B cell (primary cell): ENCODE data around the gene ZCCHC7. TPM values are rescaled to one million over a fixed set of nuclear protein-coding genes. Genes with fewer than 3 reads are reported as not detected.

Source experiments
- ATAC-seq: fragments of 200-7000 bp; cut with Tn5 transposase; one replicate; pipeline ENCODE4 v1.10.0; 2021; ENCODE audit warnings: low read depth, mild to moderate bottlenecking, moderate number of reproducible peaks, moderate library complexity
- CTCF ChIA-PET: fragments of 350-600 bp; sonication (Branson Sonifier 250); formaldehyde crosslinking; loops from one replicate; lab custom pipeline; 2021; ENCODE audit warnings: antibody characterized with exemption, inconsistent platforms; lab: Charles Lee
- POLR2A ChIA-PET: fragments of 350-600 bp; sonication (Branson Sonifier 250); formaldehyde crosslinking; loops from one replicate; lab custom pipeline; 2021; ENCODE audit warnings: antibody characterized with exemption; lab: Charles Lee
- DNase-seq: peaks from one replicate; pipeline ENCODE4 v3.0.0; 2013
- H2AFZ ChIP-seq: 2 replicates; pipeline ENCODE4 v1.6.1; 2012; ENCODE audit warnings: mild to moderate bottlenecking, low read depth, low read length; ENCODE audit not compliant: insufficient read depth, poor library complexity, severe bottlenecking
- H3K27ac ChIP-seq, 2 donors: 1 replicate in 1 of 2; 2 replicates in 1 of 2; pipeline ENCODE4 v1.5.1; 2012 to 2013; ENCODE audit warnings: low read length in 2 of 2, mild to moderate bottlenecking in 2 of 2, moderate library complexity in 1 of 2
- H3K27me3 ChIP-seq, 4 experiments: fragments of 200-600 bp in 1 of 4; sonication (generic) in 1 of 4; replicated peaks in 1 of 4; 1 replicate in 2 of 4; 2 replicates in 2 of 4; pipeline versions ENCODE4 v1.6.1 to v1.7.0; 2013 to 2016; ENCODE audit warnings: low read length in 3 of 4, mild to moderate bottlenecking in 2 of 4, mixed read lengths in 1 of 4, moderate library complexity in 1 of 4; ENCODE audit not compliant: insufficient read depth in 4 of 4, control insufficient read depth in 3 of 4; ENCODE audit errors: control extremely low read depth in 1 of 4
- H3K36me3 ChIP-seq, 2 experiments: replicated peaks in 1 of 2; 1 replicate in 1 of 2; 2 replicates in 1 of 2; pipeline versions ENCODE4 v1.6.1 to v1.7.1; 2013; ENCODE audit warnings: low read length in 1 of 2; ENCODE audit not compliant: insufficient read depth in 2 of 2, control insufficient read depth in 1 of 2; ENCODE audit errors: control extremely low read depth in 1 of 2, extremely low read depth in 1 of 2
- H3K4me1 ChIP-seq, 2 donors: fragments of 200-600 bp in 1 of 2; sonication (generic) in 1 of 2; 1 replicate in 1 of 2; 2 replicates in 1 of 2; pipeline versions ENCODE4 v1.5.1 to v1.6.1; 2013 to 2017; ENCODE audit warnings: low read length in 2 of 2; ENCODE audit not compliant: control insufficient read depth in 2 of 2, insufficient read depth in 2 of 2
- H3K4me2 ChIP-seq: replicated peaks from 2 replicates; pipeline ENCODE3; 2012; ENCODE audit warnings: mild to moderate bottlenecking, low read depth, low read length; ENCODE audit not compliant: poor library complexity, severe bottlenecking
- H3K4me3 ChIP-seq, 5 experiments: fragments of 200-600 bp in 1 of 5; sonication (generic) in 1 of 5; 1 replicate in 3 of 5; 2 replicates in 2 of 5; pipeline versions ENCODE4 v1.5.1 to v1.7.0; 2011 to 2016; ENCODE audit warnings: low read length in 4 of 5, mild to moderate bottlenecking in 4 of 5, low read depth in 2 of 5, control low read depth in 1 of 5, moderate library complexity in 1 of 5; ENCODE audit not compliant: insufficient read depth in 1 of 5; ENCODE audit errors: control extremely low read depth in 1 of 5, extremely low read depth in 1 of 5
- H3K79me2 ChIP-seq: fragments of 200-600 bp; sonication (generic); one replicate; pipeline ENCODE4 v1.6.0; 2016; ENCODE audit warnings: low read length; ENCODE audit not compliant: control insufficient read depth, insufficient read depth
- H3K9ac ChIP-seq: fragments of 200-600 bp; sonication (generic); 2 replicates; pipeline ENCODE4 v1.6.1; 2017; ENCODE audit warnings: mild to moderate bottlenecking, low read length, moderate library complexity
- H3K9me3 ChIP-seq, 3 donors: one replicate each; pipeline versions ENCODE4 v1.6.1 to v1.7.1; 2013; ENCODE audit warnings: low read length in 2 of 3; ENCODE audit not compliant: control insufficient read depth in 2 of 3, insufficient read depth in 1 of 3; ENCODE audit errors: control extremely low read depth in 1 of 3
- H4K20me1 ChIP-seq: 2 replicates; pipeline ENCODE4 v1.6.0; 2012; ENCODE audit warnings: mild to moderate bottlenecking, low read length; ENCODE audit not compliant: insufficient read depth, control insufficient read depth, poor library complexity, severe bottlenecking
- H3K27ac Mint-ChIP-seq: one replicate; pipeline ENCODE4 v1.8.0; 2021; ENCODE audit warnings: mixed read lengths
- H3K27me3 Mint-ChIP-seq: one replicate; pipeline ENCODE4 v1.8.0; 2021; ENCODE audit warnings: mixed read lengths
- H3K4me1 Mint-ChIP-seq: one replicate; pipeline ENCODE4 v1.8.0; 2021; ENCODE audit warnings: mixed read lengths
- H3K4me3 Mint-ChIP-seq: one replicate; pipeline ENCODE4 v1.8.0; 2021; ENCODE audit warnings: mixed read lengths
- H3K9me3 Mint-ChIP-seq: one replicate; pipeline ENCODE4 v1.8.0; 2022; ENCODE audit warnings: mixed read lengths; ENCODE audit not compliant: insufficient read depth
- CTCF ChIP-seq: fragments of 200-600 bp; IDR thresholded peaks from one replicate; pipeline ENCODE4 v1.8.0; 2022; ENCODE audit warnings: antibody characterized with exemption, mild to moderate bottlenecking
- EZH2 ChIP-seq: IDR thresholded peaks from 2 replicates; pipeline ENCODE4 v1.6.1; 2012; ENCODE audit warnings: borderline replicate concordance, low read depth, mild to moderate bottlenecking, moderate library complexity, low read length; ENCODE audit not compliant: insufficient read depth, poor library complexity, severe bottlenecking
- WGBS: methylation state at CpG from one replicate; pipeline ENCODE4 v1.1.5; 2013; ENCODE audit warnings: missing lambda C conversion rate; ENCODE audit not compliant: insufficient coverage; 5-methylcytosine and 5-hydroxymethylcytosine counted together
- intact Hi-C: fragments of 100-400 bp; cut with micrococcal nuclease; formaldehyde crosslinking; loops from one replicate; pipeline ENCODE4 v1.10.0; 2022
- polyA plus RNA-seq: library from polyadenylated mRNA; depleted of rRNA; stranded (reverse); fragments of >200 nt; gene quantifications from 2 replicates; pipeline ENCODE4 v1.2.3, GENCODE V29; 2012
- total RNA-seq, 2 donors: library from RNA; stranded (reverse); fragments of 120-200 nt in 1 of 2; gene quantifications; 1 replicate in 1 of 2; 2 replicates in 1 of 2; pipeline versions ENCODE4 v1.2.3 to v1.2.4, GENCODE V29; 2013 to 2022

The ZCCHC7 gene
- total and polyA plus RNA-seq, 2 donors (not counting 1 experiment from before 2014, with no cell fraction given): 56.3 to 83.5 TPM

GRCh38 chr9:37297592-37297991, 177.2 kb downstream of the ZCCHC7 start:
- WGBS: no CpG with 5 or more reads among the region's 3 CpGs
- peaks cover 0 to 3% of the 10 kb centered on the region in 2 experiments for H3K36me3 ChIP-seq
- Mint-ChIP-seq H3K27ac (peak overlapping the region; percentile 95), H3K4me1 (peaks cover 91% of the 10 kb centered on the region), H3K9me3 (no peaks in the 10 kb centered on the region), H3K4me3 (peak overlapping the region; percentile 35), H3K27me3 (no peaks in the 10 kb centered on the region)
- intact Hi-C loops: no loop called here
- H3K4me1 ChIP-seq: peaks cover 85 to 94% of the 10 kb centered on the region in 2 donors
- ATAC-seq (no peak), DNase-seq (no peak)
- H3K79me2 ChIP-seq: peaks cover 71% of the 10 kb centered on the region
- TF ChIP-seq EZH2 (no peak), CTCF (no peak)
- H3K4me2 ChIP-seq: peak overlapping the region; percentile 64
- no peaks in the 10 kb centered on the region for H3K27me3 ChIP-seq
- peak overlapping the region; percentile 13 for H3K9ac ChIP-seq
- peak overlapping the region; percentile 23 for H2AFZ ChIP-seq
- ChIA-PET POLR2A (interaction anchor here (0.7 to 1.2 kb wide), 2 partner anchors 261 to 264 kb away, joined by 3 read pairs; partner anchors contain the start of gene PAX5), CTCF (interaction anchor here (0.6 to 7.1 kb wide), 9 partner anchors 11 to 301 kb away, joined by 3 to 37 read pairs (median 4); no protein-coding TSS in a partner anchor)
- H4K20me1 ChIP-seq: no peaks in the 10 kb centered on the region
- peaks cover 0 to 4% (median 0%) of the 10 kb centered on the region in 3 donors for H3K9me3 ChIP-seq
- H3K27ac ChIP-seq: peak overlapping the region; percentile 79 to 88
- peak overlapping the region in 1 of 5 experiments; percentile 0 for H3K4me3 ChIP-seq

- Histone ChIP-seq H3K4me2 (peak overlapping the region; percentile 69), H4K20me1 (no peaks in the 10 kb centered on the region), H3K9ac (peak overlapping the region; percentile 30), H2AFZ (no peak overlapping the region), H3K4me3 (no peak overlapping the region), H3K9me3 (peaks cover 0 to 9% (median 0%) of the 10 kb centered on the region in 3 donors), H3K27me3 (no peaks in the 10 kb centered on the region), H3K79me2 (peaks cover 92% of the 10 kb centered on the region), H3K36me3 (peaks cover 0 to 19% of the 10 kb centered on the region in 2 experiments), H3K27ac (peak overlapping the region; percentile 79 to 88), H3K4me1 (peaks cover 90 to 96% of the 10 kb centered on the region in 2 donors)
- H3K27me3 Mint-ChIP-seq: no peaks in the 10 kb centered on the region
- ATAC-seq (no peak), DNase-seq (no peak)
- H3K27ac Mint-ChIP-seq: peak overlapping the region; percentile 96
- H3K4me3 Mint-ChIP-seq: peak overlapping the region; percentile 49
- peaks cover 90% of the 10 kb centered on the region for H3K4me1 Mint-ChIP-seq
- intact Hi-C loops: loop anchor here (5.0 kb wide), 1 partner anchor 153 kb away; no protein-coding TSS in a partner anchor
- WGBS: no CpG with 5 or more reads among the region's 1 CpG
- POLR2A ChIA-PET: interaction anchor here (0.6 kb wide), 2 partner anchors 17 to 20 kb away, joined by 3 to 7 read pairs; no protein-coding TSS in a partner anchor
- H3K9me3 Mint-ChIP-seq: no peaks in the 10 kb centered on the region
- CTCF ChIA-PET: interaction anchor here (0.8 to 7.1 kb wide), 16 partner anchors 8 to 431 kb away, joined by 3 to 37 read pairs (median 6); partner anchors contain the start of genes PAX5 and ZCCHC7
- TF ChIP-seq CTCF (no peak), EZH2 (no peak)
Observed at GRCh38 chr9:37300620-37301019, 180.2 kb downstream of the ZCCHC7 start.
